OCI-LY1 (cell line): ENCODE data around the gene TMEM181.

Experiments
- H2AFZ ChIP-seq: fragments of 200-600 bp; sonication (generic), shearing (Covaris generic); 2 replicates; pipeline ENCODE4 v1.6.0; 2014; ENCODE audit warnings: antibody characterized with exemption, mild to moderate bottlenecking, low read length
- H3F3A ChIP-seq: fragments of 200-600 bp; sonication (generic), shearing (Covaris generic); 2 replicates; pipeline ENCODE4 v1.6.0; 2014; ENCODE audit warnings: mild to moderate bottlenecking, antibody characterized with exemption, low read length, moderate library complexity; ENCODE audit not compliant: insufficient read depth
- H3K27ac ChIP-seq: fragments of 200-600 bp; sonication (generic); 2 replicates; pipeline ENCODE4 v1.5.1; 2014; ENCODE audit warnings: low read length, mixed run types, mild to moderate bottlenecking, low read depth; ENCODE audit not compliant: poor library complexity, severe bottlenecking
- H3K27me3 ChIP-seq: fragments of 200-600 bp; sonication (generic); 2 replicates; pipeline ENCODE4 v1.6.0; 2014; ENCODE audit warnings: antibody characterized with exemption, mild to moderate bottlenecking, low read length, moderate library complexity; ENCODE audit not compliant: insufficient read depth
- H3K36me3 ChIP-seq: fragments of 200-600 bp; sonication (generic); 2 replicates; pipeline ENCODE4 v1.6.1; 2014; ENCODE audit warnings: mild to moderate bottlenecking, antibody characterized with exemption, low read length, moderate library complexity, mixed read lengths; ENCODE audit not compliant: insufficient read depth
- H3K4me1 ChIP-seq: fragments of 200-600 bp; sonication (generic); 2 replicates; pipeline ENCODE4 v1.5.1; 2014; ENCODE audit warnings: mild to moderate bottlenecking, low read length, moderate library complexity; ENCODE audit not compliant: insufficient read depth, severe bottlenecking
- H3K4me2 ChIP-seq: fragments of 200-600 bp; sonication (generic), shearing (Covaris generic); 2 replicates; pipeline ENCODE4 v1.6.1; 2014; ENCODE audit warnings: low read length
- H3K4me3 ChIP-seq: fragments of 200-600 bp; sonication (generic); 2 replicates; pipeline ENCODE4 v1.5.1; 2014; ENCODE audit warnings: low read length, low read depth, mild to moderate bottlenecking, mixed read lengths; ENCODE audit not compliant: poor library complexity, severe bottlenecking
- H3K79me2 ChIP-seq: fragments of 200-600 bp; shearing (Covaris generic); 2 replicates; pipeline ENCODE4 v1.6.1; 2016; ENCODE audit warnings: mixed run types, low read length, mixed read lengths; ENCODE audit not compliant: insufficient read depth
- H3K9ac ChIP-seq: fragments of 200-600 bp; sonication (generic), shearing (Covaris generic); 2 replicates; pipeline ENCODE4 v1.6.1; 2014; ENCODE audit warnings: mild to moderate bottlenecking, low read length, mixed read lengths
- H3K9me2 ChIP-seq: fragments of 200-600 bp; sonication (generic), shearing (Covaris generic); 2 replicates; pipeline ENCODE4 v1.6.1; 2014; ENCODE audit warnings: low read depth, mild to moderate bottlenecking, low read length, mixed read lengths
- H3K9me3 ChIP-seq: fragments of 200-600 bp; shearing (Covaris generic); 2 replicates; pipeline ENCODE4 v1.6.1; 2014; ENCODE audit warnings: low read length, mixed read lengths
- H4K20me1 ChIP-seq: fragments of 200-600 bp; sonication (generic), shearing (Covaris generic); 2 replicates; pipeline ENCODE4 v1.6.0; 2016; ENCODE audit warnings: mild to moderate bottlenecking, low read length; ENCODE audit not compliant: insufficient read depth
- CTCF ChIP-seq: fragments of 200-600 bp; sonication (generic), shearing (Covaris generic); IDR thresholded peaks from 2 replicates; pipeline ENCODE4 v1.5.1; 2017; ENCODE audit warnings: mild to moderate bottlenecking, antibody characterized with exemption, low read length, moderate library complexity, mixed read lengths
- EZH2 ChIP-seq: fragments of 200-600 bp; sonication (generic), shearing (Covaris generic); IDR thresholded peaks from 2 replicates; pipeline ENCODE4 v1.8.0; 2017; ENCODE audit warnings: borderline replicate concordance, mixed run types, mild to moderate bottlenecking, antibody characterized with exemption, low read length, moderate library complexity, mixed read lengths

TMEM181 gene

GRCh38 chr6:158514991-158515390 is 44.9 kb upstream of the TMEM181 start:
- Histone ChIP-seq H3K27ac (no peak overlapping the region), H4K20me1 (no peaks in the 10 kb centered on the region), H3K79me2 (no peaks in the 10 kb centered on the region), H2AFZ (no peak overlapping the region), H3K4me3 (no peak overlapping the region), H3K9ac (no peak overlapping the region), H3K9me3 (no peaks in the 10 kb centered on the region), H3K4me2 (no peak overlapping the region), H3K4me1 (peaks cover 16% of the 10 kb centered on the region), H3K9me2 (no peaks in the 10 kb centered on the region), H3K27me3 (no peaks in the 10 kb centered on the region), H3F3A (no peaks in the 10 kb centered on the region), H3K36me3 (peaks cover 3% of the 10 kb centered on the region; the same call in 1 of the 2 replicates)
- no peak for TF ChIP-seq CTCF
- TF ChIP-seq EZH2, result no peak

- Histone ChIP-seq H3K9me3 (no peaks in the 10 kb centered on the region), H3K27me3 (no peaks in the 10 kb centered on the region), H2AFZ (no peak overlapping the region), H3K9me2 (no peaks in the 10 kb centered on the region), H3F3A (no peaks in the 10 kb centered on the region), H3K79me2 (no peaks in the 10 kb centered on the region), H3K4me2 (no peak overlapping the region), H3K36me3 (no peaks in the 10 kb centered on the region), H3K9ac (no peak overlapping the region), H3K4me3 (no peak overlapping the region), H4K20me1 (no peaks in the 10 kb centered on the region), H3K27ac (no peak overlapping the region), H3K4me1 (peaks cover 16% of the 10 kb centered on the region)
- TF ChIP-seq EZH2 (no peak), CTCF (no peak)
Measured at GRCh38 chr6:158516098-158516497, 43.8 kb upstream of the TMEM181 start.

- Histone ChIP-seq H3K79me2 (no peaks in the 10 kb centered on the region), H3K9me3 (no peaks in the 10 kb centered on the region), H3K4me2 (no peak overlapping the region), H3K9me2 (no peaks in the 10 kb centered on the region), H4K20me1 (no peaks in the 10 kb centered on the region), H3K27me3 (no peaks in the 10 kb centered on the region), H2AFZ (no peak overlapping the region), H3K9ac (no peak overlapping the region), H3K36me3 (no peaks in the 10 kb centered on the region), H3F3A (no peaks in the 10 kb centered on the region), H3K4me3 (no peak overlapping the region), H3K27ac (no peak overlapping the region), H3K4me1 (peaks cover 16% of the 10 kb centered on the region)
- no peak for TF ChIP-seq CTCF
- TF ChIP-seq EZH2, result no peak
Measured at GRCh38 chr6:158517038-158517437, 42.9 kb upstream of the TMEM181 start.
